Hepatocyte (in vitro differentiated cells): ENCODE data around the gene BNIP5. TPM values are rescaled to one million over a fixed set of nuclear protein-coding genes. Genes with fewer than 3 reads are reported as not detected.
A peak's percentile ranks its signal among the peaks of the same experiment; 100 is the strongest.

ENCODE experiments used
- DNase-seq: peaks from one replicate; pipeline ENCODE4 v3.0.0-alpha.2; 2016; ENCODE audit warnings: low spot score
- H2AFZ ChIP-seq: fragments of 200-600 bp; sonication (generic); 2 replicates; pipeline ENCODE4 v1.6.0; 2016; ENCODE audit warnings: antibody characterized with exemption, mild to moderate bottlenecking
- H3K27ac ChIP-seq: fragments of 200-600 bp; sonication (generic); 2 replicates; pipeline ENCODE4 v1.5.1; 2016; ENCODE audit warnings: mild to moderate bottlenecking
- H3K27me3 ChIP-seq: fragments of 200-600 bp; sonication (generic); 2 replicates; pipeline ENCODE4 v1.6.1; 2016
- H3K36me3 ChIP-seq: fragments of 200-600 bp; sonication (generic); replicated peaks from 2 replicates; pipeline ENCODE4 v1.5.1; 2016; ENCODE audit warnings: low read depth; ENCODE audit not compliant: insufficient read depth
- H3K4me1 ChIP-seq: fragments of 200-600 bp; sonication (generic); 2 replicates; pipeline ENCODE4 v1.5.1; 2016; ENCODE audit warnings: mild to moderate bottlenecking, moderate library complexity; ENCODE audit not compliant: insufficient read depth
- H3K4me2 ChIP-seq: fragments of 200-600 bp; sonication (generic); 2 replicates; pipeline ENCODE4 v1.6.0; 2016
- H3K4me3 ChIP-seq: fragments of 200-600 bp; sonication (generic); 2 replicates; pipeline ENCODE4 v1.5.1; 2016; ENCODE audit warnings: mild to moderate bottlenecking
- H3K79me2 ChIP-seq: fragments of 200-600 bp; sonication (generic); 2 replicates; pipeline ENCODE4 v1.6.0; 2017; ENCODE audit warnings: mild to moderate bottlenecking
- H3K9me2 ChIP-seq: fragments of 200-600 bp; sonication (generic); replicated peaks from 2 replicates; pipeline ENCODE4 v1.6.0; 2017; ENCODE audit warnings: mild to moderate bottlenecking; ENCODE audit not compliant: insufficient read depth
- H3K9me3 ChIP-seq: fragments of 200-600 bp; sonication (generic); 2 replicates; pipeline ENCODE4 v1.5.1; 2016; ENCODE audit warnings: low read depth, mild to moderate bottlenecking
- H4K20me1 ChIP-seq: fragments of 200-600 bp; sonication (generic); 2 replicates; pipeline ENCODE4 v1.6.0; 2016; ENCODE audit warnings: mild to moderate bottlenecking; ENCODE audit not compliant: insufficient read depth, poor library complexity, severe bottlenecking
- CTCF ChIP-seq: fragments of 200-600 bp; sonication (generic); IDR thresholded peaks from 2 replicates; pipeline ENCODE4 v1.5.1; 2016; ENCODE audit warnings: antibody characterized with exemption, mild to moderate bottlenecking; ENCODE audit not compliant: poor library complexity
- EZH2 ChIP-seq: fragments of 200-600 bp; sonication (generic); IDR thresholded peaks from 2 replicates; pipeline ENCODE4 v1.6.1; 2016; ENCODE audit warnings: antibody characterized with exemption, mild to moderate bottlenecking, borderline replicate concordance
- EZH2phosphoT487 ChIP-seq: fragments of 200-600 bp; sonication (generic); IDR thresholded peaks from one replicate; pipeline ENCODE4 v1.6.1; 2018; ENCODE audit warnings: antibody characterized with exemption, mild to moderate bottlenecking, low read depth, moderate library complexity; ENCODE audit not compliant: unreplicated experiment, severe bottlenecking
- WGBS: methylation state at CpG from one replicate; pipeline ENCODE4 v1.1.6; 2016; ENCODE audit warnings: low lambda C conversion rate; ENCODE audit errors: missing lambda C conversion rate; 5-methylcytosine and 5-hydroxymethylcytosine counted together
- polyA plus RNA-seq: library from polyadenylated mRNA; unstranded; fragments of >200 nt; fragmentation: Nextera tagmentation; extraction: Ambion mirVana; gene quantifications from 2 replicates; pipeline ENCODE4 v1.2.1, GENCODE V29; 2016
- total RNA-seq: library from RNA; depleted of rRNA; stranded (reverse); fragments of >200 nt; gene quantifications from 2 replicates; pipeline ENCODE4 v1.2.3, GENCODE V29; 2014

Gene BNIP5
- total and polyA plus RNA-seq, 2 experiments from 2014 or later: 28.1 to 29.1 TPM

- peak; percentile 79 for DNase-seq
- TF ChIP-seq EZH2: no peak
- TF ChIP-seq EZH2phosphoT487: no peak
- TF ChIP-seq CTCF: no peak
- no peaks in the 10 kb centered on the region for H4K20me1 ChIP-seq
- no peaks in the 10 kb centered on the region for H3K9me3 ChIP-seq
- no peak overlapping the region for H3K4me3 ChIP-seq
- H3K27me3 ChIP-seq: no peaks in the 10 kb centered on the region
- peak overlapping the region; percentile 98 for H3K27ac ChIP-seq
- H3K36me3 ChIP-seq: no peaks in the 10 kb centered on the region
- H3K9me2 ChIP-seq: no peaks in the 10 kb centered on the region
- H2AFZ ChIP-seq: no peak overlapping the region
- H3K79me2 ChIP-seq: no peaks in the 10 kb centered on the region
- whole genome bisulfite sequencing: 41% methylated on average over 14 of the region's 14 CpGs
- H3K4me2 ChIP-seq: peak overlapping the region; percentile 68
- H3K4me1 ChIP-seq: peaks cover 21% of the 10 kb centered on the region
These were observed 1.7 kb downstream of the BNIP5 start for GRCh38 chr6:36334832-36335459.

GRCh38 chr6:36333931-36334725 is 2.6 kb downstream of the BNIP5 start:
- Histone ChIP-seq H2AFZ (no peak overlapping the region), H3K27me3 (no peaks in the 10 kb centered on the region), H3K9me2 (no peaks in the 10 kb centered on the region), H3K4me1 (peaks cover 21% of the 10 kb centered on the region), H3K4me3 (no peak overlapping the region), H3K36me3 (no peaks in the 10 kb centered on the region), H3K9me3 (no peaks in the 10 kb centered on the region), H3K27ac (peak overlapping the region; percentile 98), H4K20me1 (no peaks in the 10 kb centered on the region), H3K4me2 (peak overlapping the region; percentile 68), H3K79me2 (no peaks in the 10 kb centered on the region)
- DNase-seq: peak; percentile 46
- 62% methylated on average over 20 of the region's 20 CpGs for WGBS
- TF ChIP-seq CTCF: no peak
- no peak for TF ChIP-seq EZH2
- no peak for TF ChIP-seq EZH2phosphoT487

GRCh38 chr6:36333171-36333895 is 3.4 kb downstream of the BNIP5 start:
- H3K36me3 ChIP-seq: no peaks in the 10 kb centered on the region
- peak overlapping the region; percentile 68 for H3K4me2 ChIP-seq
- H3K27ac ChIP-seq: peak overlapping the region; percentile 98
- H3K79me2 ChIP-seq: no peaks in the 10 kb centered on the region
- H3K4me3 ChIP-seq: no peak overlapping the region
- H3K9me2 ChIP-seq: no peaks in the 10 kb centered on the region
- no peak for DNase-seq
- 87% methylated on average over 8 of the region's 8 CpGs for WGBS
- no peaks in the 10 kb centered on the region for H3K9me3 ChIP-seq
- no peak overlapping the region for H2AFZ ChIP-seq
- H4K20me1 ChIP-seq: no peaks in the 10 kb centered on the region
- H3K27me3 ChIP-seq: no peaks in the 10 kb centered on the region
- no peak for TF ChIP-seq EZH2phosphoT487
- TF ChIP-seq CTCF: no peak
- no peak for TF ChIP-seq EZH2
- peaks cover 21% of the 10 kb centered on the region for H3K4me1 ChIP-seq
